Myocyte (in vitro differentiated cells): ENCODE results near the gene CDH4. TPM values are rescaled to one million over a fixed set of nuclear protein-coding genes. Genes with fewer than 3 reads are reported as not detected.
"Not testable (repeated sequence)": the region's sequence is repeated elsewhere in the genome, so short reads cannot be mapped to it uniquely, and the experiment has no call there.

ENCODE experiments used
- DNase-seq: peaks from one replicate; pipeline ENCODE4 v3.0.0-alpha.2; 2012; ENCODE audit warnings: low read depth
- total RNA-seq: library from RNA; depleted of rRNA; stranded (reverse); fragments of >200 nt; gene quantifications from 2 replicates; pipeline ENCODE4 v1.2.3, GENCODE V29; 2014

The CDH4 gene
- total RNA-seq, 1 donor from 2014 or later: 0.45 TPM

- DNase-seq: no peak
Measured at GRCh38 chr20:61455508-61456215, 203.6 kb downstream of the CDH4 start.

GRCh38 chr20:61457725-61458124, 205.7 kb downstream of the CDH4 start:
- DNase-seq: no peak

- DNase-seq: no peak
Measured at GRCh38 chr20:61458146-61458746, 206.2 kb downstream of the CDH4 start.

GRCh38 chr20:61459266-61459665, 207.2 kb downstream of the CDH4 start:
- DNase-seq: no peak

- DNase-seq: no peak
Measured at GRCh38 chr20:61459705-61460104, 207.6 kb downstream of the CDH4 start.

GRCh38 chr20:61460261-61461052, 208.4 kb downstream of the CDH4 start:
- no peak for DNase-seq

GRCh38 chr20:61461461-61461860, 209.4 kb downstream of the CDH4 start:
- no peak for DNase-seq

GRCh38 chr20:61464307-61465303, 212.5 kb downstream of the CDH4 start:
- DNase-seq: no peak

DNA sequence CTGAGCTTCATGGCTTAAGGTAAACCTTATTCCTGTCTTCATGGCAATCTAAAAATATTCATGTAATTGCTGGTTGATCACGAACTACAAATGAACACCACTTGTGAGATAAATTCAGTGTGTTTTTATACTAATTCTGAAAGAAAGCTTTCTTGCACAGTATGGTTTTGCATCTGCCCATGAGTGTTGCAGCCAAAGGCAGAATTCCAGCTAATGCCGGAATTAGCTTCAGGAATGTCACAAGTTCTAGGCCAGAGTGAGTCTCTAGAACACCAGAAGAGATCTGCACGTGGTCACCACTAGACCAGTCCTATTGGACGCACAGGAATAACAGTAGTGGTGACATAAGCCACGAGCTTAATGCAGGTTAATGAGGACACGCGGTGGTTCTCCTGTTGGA, 223.7 kb downstream of the CDH4 start:
- DNase-seq: no peak

DNA sequence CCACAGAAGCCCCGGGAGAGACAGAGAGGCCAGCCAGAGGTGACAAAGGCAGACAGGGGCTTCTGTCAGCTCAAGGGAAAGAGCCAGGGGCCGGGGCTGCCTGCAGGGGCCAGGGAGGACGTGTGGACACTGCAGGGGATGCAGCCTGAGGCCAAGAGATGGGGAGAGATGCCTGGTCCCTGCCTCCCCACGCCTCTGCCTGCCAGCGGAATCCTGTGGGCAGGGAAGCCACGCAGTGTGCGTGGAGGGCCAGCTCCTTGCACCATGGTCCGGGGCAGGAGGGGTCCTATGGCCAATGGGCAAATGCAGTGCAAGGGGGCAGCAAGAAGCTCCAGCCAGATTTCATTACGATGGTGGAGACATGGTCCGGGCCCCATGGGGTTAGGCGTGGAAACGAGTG, 224.9 kb downstream of the CDH4 start:
- no peak for DNase-seq

GRCh38 chr20:61477451-61477861, 225.4 kb downstream of the CDH4 start:
- no peak for DNase-seq

DNA sequence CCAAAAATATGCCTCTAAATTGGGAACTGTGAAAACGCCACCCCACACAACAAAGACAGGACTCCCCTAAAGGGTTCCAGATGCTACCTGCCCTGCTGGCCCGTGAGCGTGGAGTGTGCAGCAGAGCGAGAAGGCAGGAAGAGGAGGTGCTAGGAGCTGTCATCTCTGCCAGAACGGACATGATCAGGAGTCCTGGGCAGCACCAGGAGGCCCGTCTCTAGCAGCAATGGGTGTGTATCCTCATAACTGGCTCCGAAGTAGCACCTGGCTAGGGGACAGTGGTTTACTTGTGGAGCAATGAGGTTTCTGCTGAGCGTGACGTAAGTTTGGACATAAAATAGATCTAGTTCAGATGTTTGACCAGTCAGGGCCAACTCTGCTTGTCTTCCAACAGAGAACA, 226.0 kb downstream of the CDH4 start:
- DNase-seq: no peak

DNA sequence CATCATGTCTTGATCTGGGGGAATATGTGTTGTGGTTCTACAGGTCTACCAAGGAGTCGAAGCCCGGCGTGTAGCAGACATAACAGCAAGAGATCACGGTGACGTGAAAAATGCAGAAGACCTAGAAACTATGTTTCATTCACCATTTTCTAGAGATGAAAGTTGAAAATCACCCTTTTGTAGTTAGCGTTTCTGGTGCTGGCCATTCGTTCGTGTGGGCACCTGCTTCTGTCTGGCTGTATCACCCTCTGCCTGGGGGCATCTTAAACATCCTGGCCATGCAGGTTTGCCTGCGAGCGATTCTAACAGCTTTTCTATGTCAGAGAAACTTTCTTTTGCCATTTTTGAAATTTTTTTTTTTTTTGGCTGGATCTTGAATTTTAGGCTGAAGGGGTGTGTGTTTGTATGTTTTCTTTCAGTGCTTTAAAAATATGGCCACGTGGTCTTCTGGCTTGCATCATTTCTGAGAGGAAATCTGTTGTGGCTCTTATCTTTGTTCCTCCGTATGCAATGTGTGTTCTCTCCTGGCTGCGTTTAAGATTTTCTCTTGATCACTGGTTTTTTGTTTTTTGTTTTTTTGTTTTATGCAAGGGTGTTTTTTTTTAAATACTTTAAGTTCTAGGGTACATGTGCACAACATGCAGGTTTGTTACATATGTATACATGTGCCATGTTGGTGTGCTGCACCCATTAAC, 226.7 kb downstream of the CDH4 start:
- no peak for DNase-seq

GRCh38 chr20:61479433-61479832, 227.4 kb downstream of the CDH4 start:
- not testable (repeated sequence) for DNase-seq

- no peak for DNase-seq
Measured at GRCh38 chr20:61480158-61480825, 228.2 kb downstream of the CDH4 start.

GRCh38 chr20:61482056-61482887, 230.2 kb downstream of the CDH4 start:
- no peak for DNase-seq

DNA sequence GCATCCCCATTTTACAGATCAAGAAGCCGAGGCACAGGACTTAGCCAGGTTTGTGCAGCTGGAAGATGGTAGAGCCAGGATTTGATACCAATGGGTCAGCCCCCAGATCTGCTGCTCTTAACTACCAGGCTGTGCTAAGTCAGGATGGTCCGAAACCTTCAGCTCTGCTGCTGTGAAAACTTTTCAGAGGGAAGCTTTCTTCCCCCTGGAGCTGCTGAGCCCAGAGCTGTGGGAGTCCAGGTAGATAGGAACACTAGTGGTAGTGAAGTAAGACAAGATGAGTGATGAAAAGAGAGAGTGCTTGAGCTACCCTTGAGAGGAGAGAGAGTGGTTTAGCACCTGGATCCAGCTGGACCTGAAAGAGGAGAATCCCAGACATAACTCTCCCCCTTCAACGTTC, 230.8 kb downstream of the CDH4 start:
- no peak for DNase-seq

DNA sequence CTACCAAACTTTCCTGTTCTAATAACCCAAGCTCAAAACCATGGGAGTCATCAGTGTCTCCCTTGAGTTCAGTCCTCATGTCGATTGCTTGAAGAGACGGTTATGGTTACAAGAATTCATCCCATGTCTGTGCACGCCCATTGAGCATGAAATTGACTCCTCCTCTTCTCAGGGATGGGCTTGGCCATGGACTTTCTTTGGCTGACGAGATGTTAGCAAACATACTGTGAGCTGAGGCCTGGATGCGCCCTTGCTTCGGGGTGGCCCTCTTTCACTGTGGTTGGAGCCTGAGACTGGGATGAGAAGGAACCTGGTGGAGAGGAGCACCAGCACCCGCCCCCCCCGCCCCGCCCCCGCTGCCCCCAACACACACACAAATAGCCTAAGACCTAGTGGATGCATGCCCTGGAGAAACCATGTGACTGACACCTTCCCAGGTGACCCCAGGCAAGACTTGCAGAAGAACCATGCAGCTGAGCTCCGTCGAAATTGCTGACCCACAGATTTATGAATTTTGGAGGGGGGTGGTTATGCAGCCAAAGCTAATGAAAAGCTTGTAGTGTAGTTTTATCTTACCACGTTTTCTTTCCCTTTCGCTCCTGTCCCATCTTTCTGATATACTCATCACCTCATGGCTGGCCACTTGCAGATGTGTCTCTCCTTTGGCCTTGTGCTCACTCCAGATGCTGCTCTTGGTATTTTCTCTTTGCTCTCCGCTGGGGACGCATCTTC, 231.4 kb downstream of the CDH4 start:
- no peak for DNase-seq
